ACHN (cell line): ENCODE measurements around the gene SMU1.
A peak's percentile ranks its signal among the peaks of the same experiment; 100 is the strongest.

Source experiments
- DNase-seq: peaks from one replicate; pipeline ENCODE4 v3.0.0-alpha.2; 2015
- in situ Hi-C: cut with HindIII; loops from 2 replicates; pipeline ENCODE4 v1.10.0; 2017; ENCODE audit warnings: low sequenced_read_pairs, low pct_ligation_motif_present, low pct_unique_long_range_greater_than_20kb

SMU1 gene

DNA sequence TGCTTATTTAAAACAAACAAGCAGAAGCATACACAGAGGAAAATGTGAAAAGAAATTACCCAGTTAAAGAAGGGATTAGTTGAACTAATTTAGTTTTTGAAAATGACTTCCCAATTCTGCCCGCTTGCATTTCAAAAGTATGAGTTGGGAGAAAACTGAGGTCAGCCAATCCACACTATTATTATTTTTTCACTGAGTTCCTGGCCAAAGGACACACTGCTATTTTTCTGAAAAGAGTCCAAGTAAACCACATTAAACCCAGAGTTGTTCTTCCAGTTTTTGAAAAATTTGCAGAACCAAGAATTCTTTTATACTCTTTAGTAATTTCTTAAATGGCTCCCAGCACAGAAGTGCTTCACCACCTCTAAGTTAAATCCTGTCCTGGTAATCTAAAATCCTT lies 7.5 kb downstream of the SMU1 start:
- in situ Hi-C loops = no loop called here
- DNase-seq = no peak

DNA sequence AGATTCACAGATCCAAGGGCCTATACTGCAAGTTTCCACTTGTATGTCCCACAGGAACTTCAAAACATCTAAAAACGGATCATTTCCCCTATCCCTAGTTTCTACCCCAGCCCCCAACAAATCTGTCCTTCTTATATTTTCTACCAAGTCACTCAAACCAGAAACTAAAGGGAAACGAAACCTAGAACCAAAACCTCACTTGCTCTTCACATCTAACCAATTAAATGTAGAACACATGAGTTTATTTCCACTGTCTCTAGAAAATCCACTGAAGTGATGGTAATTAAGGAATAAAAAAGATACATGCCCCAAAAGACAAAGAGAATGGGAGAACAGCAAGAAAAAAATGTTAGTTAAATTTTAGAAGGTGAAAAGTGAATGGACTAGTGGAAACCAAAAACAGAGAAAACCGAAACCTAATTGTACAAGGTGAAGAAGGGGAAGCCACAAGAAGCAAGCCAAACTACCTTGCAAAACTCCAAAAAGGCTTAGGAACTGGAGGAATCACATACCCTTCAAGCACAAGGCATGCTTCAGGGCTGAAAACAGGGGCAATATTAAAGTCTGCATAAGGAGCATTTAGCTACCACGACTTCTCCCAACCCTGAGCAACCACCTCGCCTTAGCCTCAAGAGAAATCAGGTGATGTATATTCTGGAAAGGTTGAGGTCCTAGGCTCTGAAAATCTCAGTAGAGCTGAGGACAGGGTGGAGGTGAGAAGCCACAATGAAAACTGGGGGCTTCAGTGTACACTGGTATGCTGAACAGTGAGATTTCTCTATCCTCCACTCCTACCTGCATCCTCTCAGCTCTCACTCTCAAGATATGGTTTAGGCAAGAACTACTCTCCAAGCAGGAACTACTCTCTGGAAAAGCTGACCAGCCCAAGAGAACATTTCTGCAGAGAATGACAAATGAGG lies 11.1 kb downstream of the SMU1 start:
- in situ Hi-C loops = no loop called here
- DNase-seq = no peak

DNA sequence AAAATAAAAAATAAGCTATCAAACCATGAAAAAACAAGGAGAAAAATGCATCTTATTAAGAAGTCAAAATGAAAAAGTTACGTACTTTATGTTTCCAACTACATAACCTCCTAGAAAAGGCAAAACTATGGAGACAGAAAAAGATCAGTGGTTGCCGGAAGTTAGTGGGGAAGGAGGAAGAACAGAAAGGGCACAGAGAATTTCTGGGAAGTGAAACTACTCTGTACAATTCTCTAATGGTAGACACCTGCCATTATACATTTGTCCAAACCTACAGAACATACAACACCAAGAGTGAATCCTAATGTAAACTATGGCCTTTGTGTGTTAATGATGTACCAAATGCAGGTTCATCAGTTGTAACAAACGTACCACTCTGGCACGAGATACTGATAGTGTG lies 25.3 kb downstream of the SMU1 start:
- no peak for DNase-seq
- in situ Hi-C loops = no loop called here

DNA sequence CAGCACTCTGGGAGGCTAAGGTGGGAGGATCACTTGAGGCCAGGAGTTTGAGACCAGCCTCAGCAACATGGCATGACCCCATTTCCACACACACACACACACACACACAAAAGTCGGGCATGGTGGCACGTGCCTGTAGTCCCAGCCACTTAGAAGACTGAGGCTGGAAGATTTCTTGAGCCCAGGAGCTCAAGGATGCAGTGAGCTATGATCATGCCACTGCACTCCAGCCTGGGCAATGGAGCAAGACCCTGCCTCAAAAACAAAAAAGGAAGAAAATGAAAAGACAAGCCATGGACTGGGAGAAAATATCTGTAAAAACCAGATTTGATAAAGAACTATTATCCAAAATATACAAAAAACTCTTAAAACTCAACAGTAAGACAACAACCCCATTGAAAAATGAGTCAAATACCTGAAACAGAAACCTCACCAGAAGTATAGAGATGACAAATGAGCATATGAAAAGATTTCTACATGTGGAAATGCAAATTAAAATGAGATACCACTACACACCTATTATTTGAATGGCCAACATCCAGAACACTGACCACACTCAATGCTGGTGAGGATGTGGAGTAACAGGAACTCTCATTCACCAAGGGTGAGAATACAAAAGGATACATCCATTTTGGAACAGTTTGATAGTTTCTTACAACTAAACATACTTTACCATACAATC lies 26.7 kb downstream of the SMU1 start:
- in situ Hi-C loops = no loop called here

DNA sequence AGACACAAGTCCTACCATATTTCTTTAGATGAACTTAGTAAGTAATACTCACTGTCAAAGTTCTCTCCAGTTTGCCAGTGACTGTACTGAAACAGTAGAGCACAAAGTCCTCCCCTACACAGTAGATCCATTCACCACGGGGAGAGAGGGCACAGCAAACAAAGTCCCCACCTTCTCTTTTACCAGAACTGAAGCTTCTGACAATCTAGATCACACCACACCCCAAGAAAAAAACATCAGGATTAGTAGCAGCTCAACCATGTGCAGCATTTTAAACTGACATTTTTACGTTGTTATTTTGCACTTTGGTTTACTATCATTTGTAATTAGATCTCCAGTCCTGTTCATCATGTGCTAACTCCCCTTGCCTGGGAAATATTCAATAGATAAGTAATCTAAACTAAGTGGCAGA lies 28.4 kb downstream of the SMU1 start:
- no peak for DNase-seq
- in situ Hi-C loops = no loop called here

More for the DNA sequence above, 26.7 kb downstream of the SMU1 start:
- DNase-seq = no peak

DNA sequence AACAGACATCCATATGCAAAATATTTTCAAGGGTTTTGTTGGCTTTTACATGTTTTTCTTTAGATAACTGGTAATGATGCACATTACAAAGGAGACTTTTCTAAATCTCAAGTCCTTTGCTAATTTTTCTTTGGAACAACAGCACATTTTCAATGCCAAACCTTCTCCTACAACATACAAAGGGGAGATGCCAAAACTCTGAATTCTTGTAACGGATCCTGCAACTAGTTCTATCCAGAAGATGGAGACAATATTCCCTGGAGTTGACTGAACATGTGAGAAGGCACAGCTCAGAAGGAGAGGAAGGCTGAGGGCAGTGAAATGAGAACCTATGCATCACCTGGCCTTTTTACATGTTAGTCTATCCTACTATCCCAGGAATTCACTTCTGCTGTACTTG lies 30.4 kb downstream of the SMU1 start:
- DNase-seq = no peak
- in situ Hi-C loops = no loop called here

DNA sequence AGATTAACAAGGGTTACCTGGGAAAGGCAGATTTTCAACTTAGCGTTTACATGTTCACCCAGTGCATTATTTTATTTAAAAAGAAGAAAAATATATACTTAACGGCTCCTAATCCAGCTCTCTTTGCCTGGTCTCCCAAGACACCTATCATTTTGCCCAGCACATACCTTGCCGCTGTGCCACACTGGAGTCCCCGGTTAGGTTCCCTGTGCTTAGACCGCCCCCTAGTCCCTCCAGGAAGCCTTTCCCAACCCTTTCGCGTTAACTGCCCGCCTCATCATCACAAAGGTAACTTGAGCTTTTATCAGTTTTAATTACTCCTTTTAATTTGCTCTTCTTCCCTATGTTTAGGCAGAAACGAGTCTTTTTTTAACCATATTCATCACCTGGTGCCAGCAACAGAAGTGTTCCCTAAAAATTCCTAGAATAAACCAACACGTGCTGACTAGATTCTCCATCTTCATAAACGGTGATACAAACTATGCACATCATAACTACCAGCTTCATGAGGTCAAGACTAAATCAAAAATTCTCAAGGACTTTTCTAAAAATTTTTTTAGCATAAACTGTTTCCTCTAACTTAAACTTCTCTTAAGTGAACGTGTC lies 31.7 kb downstream of the SMU1 start:
- DNase-seq = peak; percentile 35

DNA sequence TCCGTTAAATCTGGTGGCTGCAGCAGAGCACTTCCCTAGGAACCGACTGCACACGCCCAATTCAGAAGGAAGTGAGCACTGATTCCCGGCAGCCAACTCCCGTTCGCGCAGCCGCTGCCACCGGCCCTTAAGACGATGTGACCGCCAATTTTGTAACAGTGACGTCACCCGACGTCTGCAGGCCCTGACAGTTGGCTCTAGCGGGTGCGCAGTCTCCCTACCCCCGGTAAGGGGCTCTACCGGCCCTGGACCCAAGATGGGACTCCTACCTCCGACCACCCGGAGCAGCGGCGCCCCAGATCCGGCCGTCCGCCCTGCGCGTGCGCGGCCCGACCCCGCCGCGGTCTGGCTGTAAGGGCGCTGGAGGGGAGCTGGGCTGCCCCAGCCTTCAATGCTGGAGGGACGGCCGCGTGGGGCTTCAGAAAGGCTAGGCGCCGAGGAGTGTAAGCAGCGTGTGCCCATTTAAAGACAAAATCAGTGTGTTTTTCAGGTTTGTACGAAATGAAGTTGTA lies 32.3 kb downstream of the SMU1 start:
- peak; percentile 84 for DNase-seq
- in situ Hi-C loops = no loop called here

More for the DNA sequence above, 31.7 kb downstream of the SMU1 start:
- in situ Hi-C loops = no loop called here

DNA sequence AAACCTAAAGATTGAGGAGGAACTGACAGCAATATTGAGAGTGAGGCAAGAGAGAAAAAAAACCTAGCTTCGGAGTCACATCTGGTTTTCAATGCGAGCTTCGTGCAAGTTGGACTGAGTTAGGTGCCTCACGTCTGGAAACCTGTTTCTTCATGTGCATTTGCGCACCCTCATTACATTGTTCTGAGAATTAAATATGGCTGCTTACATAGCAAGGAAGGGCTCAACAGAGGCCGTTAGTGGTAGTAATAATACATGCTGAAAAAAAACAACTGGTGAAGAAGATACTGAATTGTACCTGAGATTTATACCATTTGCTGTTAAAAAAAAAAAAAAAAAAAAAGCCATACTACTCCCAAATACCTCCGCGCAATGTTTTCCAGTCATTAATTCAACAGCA lies 32.8 kb downstream of the SMU1 start:
- in situ Hi-C loops = no loop called here
- no peak for DNase-seq

DNA sequence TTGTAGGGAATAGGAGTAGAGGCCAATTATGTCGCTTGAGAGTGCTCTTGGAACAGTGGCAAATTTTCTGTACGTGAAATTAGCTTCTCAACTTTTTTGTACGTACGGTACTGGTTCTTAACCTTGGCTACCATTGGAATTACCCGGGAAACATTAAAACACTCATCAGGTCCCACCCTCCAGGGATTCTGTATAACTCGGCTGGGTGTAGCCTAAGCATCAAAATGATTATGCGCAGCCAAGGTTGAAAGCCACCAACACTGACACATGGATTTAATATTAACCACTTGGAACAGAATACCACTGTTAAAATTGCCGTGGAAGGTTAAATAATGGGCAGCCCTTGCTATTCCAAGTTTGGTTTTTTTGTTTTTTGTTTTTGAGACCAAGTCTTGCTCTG lies 34.0 kb downstream of the SMU1 start:
- in situ Hi-C loops = no loop called here
- peak; percentile 77 for DNase-seq

DNA sequence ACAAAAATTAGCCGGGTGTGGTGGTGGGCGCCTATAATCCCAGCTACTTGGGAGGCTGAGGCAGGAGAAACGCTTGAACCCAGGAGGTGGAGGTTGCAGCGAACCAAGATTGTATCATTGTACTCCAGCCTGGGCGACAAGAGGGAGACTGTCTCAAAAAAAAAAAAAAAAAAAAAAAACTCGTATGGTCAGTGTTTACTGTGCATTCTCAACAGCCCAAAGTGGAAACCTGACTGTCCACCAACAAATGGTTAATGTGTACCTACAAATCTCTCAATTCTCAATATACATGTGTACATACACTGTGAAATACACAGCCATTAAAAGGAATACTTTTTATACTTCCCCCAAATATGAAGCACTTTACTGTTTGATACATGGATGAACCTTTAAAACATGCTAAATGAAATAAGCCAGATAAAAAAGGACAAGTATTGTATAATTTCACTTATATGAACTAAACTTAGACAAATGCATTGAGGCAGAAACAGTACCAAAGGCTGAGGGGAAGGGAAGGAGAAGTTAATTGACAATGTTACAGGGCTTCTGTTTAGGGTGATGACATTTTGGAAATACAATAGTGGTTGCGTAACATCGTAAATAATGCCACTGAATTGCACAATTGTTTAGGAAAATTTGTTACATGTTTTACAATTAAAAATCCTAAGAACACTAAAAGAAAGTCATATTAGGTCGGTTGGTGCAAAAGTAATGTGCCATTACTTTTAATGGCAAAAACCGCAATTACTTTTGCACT lies 34.9 kb downstream of the SMU1 start:
- DNase-seq = no peak
- in situ Hi-C loops = no loop called here

DNA sequence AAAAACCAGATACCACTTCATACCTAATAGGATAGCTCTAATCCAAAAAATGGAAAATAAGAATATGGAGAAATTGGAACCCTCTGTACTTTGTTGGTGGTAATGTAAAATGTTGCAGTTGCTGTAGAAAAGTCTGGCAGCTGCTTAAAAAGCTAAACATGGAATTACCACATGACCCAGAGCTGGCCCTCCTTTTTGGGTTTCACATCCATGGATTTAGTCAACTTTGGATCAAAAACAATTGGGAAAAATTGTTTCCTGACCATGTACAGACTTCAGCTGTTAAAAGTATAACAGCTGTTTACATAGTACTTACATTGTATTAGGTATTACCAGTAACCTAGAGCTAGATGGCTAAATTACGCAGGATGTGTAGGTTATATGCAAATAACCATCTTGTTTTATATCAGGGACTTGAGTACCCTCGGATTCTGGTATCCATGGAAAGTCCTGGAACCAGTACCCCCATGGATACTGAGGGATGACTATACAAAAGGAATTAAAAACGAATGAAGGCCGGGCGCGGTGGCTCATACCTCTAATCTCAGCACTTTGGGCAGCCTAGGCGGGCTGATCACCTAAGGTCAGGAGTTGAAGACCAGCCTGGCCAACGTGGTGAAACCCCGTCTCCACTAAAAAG lies 35.6 kb downstream of the SMU1 start:
- in situ Hi-C loops = no loop called here
- DNase-seq = no peak

DNA sequence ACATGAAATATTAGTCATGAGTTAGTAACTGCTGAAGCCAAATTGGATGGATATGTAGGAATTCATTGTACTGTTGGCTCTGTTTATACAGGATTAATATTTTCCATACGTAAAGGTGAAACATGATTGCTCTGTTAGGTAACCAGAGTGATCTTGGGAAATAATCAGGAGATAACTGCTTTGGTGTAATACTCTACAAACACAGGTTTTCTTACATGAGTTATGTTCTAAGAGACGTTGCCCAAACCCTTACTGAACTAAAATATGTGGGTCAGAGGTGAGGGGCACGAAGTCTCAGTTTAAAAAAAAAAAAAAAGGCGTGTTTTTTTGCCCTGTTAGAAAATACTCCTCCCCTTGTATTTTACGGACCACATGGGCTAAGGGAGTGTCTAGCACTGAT lies 43.6 kb downstream of the SMU1 start:
- in situ Hi-C loops = no loop called here
- no peak for DNase-seq

DNA sequence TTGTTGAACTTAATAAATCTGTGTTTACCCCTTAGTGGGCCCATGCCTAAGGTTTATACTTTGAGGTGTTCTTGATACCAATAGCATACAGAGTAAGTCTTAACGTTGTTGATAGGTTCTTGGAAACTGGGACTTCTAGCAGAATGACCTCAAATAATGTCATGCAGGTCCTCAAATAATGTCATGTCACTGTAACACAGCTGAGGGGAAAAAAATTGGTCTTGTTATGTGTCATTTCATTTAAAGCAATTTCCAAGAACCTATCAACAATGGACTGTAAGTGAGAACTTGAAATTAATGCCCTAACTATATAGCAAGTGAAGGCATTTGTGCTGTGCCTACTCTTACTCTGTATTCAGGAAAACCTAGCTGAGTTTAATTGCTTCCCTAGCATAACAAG lies 44.2 kb downstream of the SMU1 start:
- in situ Hi-C loops = no loop called here
- DNase-seq = no peak

DNA sequence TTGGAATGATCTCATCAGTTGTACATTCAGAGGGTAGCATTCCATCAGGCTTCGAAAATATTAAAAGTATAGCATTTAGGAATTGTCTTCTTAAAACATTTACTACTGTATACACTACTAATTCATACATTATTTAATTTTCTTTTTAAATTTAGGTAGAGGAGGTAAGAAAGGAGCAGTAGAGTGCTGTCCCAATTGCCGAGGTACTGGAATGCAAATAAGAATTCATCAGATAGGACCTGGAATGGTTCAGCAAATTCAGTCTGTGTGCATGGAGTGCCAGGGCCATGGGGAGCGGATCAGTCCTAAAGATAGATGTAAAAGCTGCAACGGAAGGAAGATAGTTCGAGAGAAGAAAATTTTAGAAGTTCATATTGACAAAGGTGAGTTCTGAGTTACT lies 46.2 kb downstream of the SMU1 start:
- in situ Hi-C loops = no loop called here
- no peak for DNase-seq

DNA sequence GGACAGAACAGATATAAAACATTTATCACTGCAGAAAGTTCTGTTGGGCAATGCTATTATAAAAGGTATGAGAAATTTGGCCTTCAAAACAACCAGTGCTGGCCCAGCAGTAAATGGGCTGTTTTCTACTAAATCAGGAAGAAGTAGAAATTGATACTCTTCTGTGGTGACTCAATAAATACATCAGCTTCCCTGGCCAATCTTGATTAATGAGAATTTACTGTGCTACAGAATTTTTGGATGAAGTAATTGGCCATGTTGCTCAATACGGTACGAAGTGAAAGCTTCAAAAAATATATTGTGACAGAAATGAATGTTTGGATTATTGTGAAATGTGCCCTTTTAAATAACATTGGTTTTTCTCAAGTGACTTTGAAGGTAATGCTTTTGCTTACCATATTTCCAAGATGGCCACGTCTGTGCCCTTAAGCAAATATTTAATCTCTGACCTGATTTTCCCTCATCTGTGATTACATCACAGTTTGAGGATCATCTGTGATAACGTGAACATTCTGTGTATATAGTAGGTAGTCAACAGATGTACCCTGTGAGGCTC lies 47.2 kb downstream of the SMU1 start:
- in situ Hi-C loops = no loop called here
- no peak for DNase-seq

DNA sequence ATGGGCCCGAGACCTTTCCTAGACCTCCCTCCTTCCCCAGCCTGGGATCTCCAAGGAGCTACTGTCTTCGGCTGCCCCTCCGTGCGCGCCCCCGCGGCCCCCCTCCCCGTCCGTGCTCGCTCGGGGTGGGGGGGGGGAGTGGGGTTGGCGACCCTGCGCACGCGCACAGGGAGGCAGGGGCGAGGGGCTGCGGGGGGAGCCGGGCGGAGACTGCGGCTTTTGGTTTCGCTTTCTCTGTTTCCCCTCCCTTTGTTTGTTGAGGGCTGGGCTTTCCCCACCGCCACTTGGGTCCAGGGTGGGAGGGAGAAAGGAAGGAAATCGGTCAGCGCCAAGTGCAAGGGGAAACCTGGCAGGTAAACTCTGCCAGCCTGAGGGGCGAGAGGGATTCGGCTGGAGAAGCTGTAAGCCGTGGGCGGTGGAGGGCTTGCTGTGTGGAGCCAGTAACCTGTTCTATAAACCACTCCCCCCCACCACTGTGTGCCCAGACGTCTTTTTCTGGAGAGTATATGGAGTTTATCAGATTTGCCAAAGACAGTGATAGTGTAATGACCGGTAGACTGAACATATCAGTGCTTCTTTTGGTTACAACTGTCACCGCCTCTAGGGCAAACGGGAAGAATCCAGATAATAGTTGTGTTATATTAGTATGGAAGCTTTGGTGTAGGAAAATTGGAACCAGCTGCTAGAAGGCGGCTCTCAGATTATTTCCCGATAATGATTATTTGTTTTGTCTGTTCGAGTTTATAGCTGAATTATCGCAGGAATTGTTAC lies 50.7 kb downstream of the SMU1 start:
- peak; percentile 59 for DNase-seq
- in situ Hi-C loops = no loop called here
